Fibroblast of skin of right biceps (primary cell): ENCODE data around the gene DIAPH3.
A peak's percentile ranks its signal among the peaks of the same experiment; 100 is the strongest.

Source experiments
- DNase-seq: peaks from one replicate; pipeline ENCODE4 v3.0.0-alpha.2; 2013

The DIAPH3 gene

DNA sequence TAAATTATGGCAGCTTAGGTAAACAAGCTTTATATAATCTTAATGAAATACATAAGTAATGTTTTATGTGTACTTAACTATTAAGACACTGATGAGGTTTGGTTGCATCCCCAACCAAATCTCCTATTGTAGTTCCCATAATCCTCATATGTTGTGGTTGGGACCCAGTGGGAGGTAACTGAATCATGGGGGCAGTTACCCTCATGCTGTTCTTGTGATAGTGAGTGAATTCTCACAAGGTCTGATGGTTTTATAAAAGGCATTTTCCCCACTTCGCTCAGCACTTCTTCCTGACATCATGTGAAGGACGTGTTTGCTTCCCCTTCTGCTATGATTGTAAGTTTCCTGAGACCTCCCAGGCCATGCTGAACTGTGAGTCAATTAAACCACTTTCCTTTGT lies 212.7 kb downstream of the DIAPH3 start:
- DNase-seq, result peak; percentile 5

DNA sequence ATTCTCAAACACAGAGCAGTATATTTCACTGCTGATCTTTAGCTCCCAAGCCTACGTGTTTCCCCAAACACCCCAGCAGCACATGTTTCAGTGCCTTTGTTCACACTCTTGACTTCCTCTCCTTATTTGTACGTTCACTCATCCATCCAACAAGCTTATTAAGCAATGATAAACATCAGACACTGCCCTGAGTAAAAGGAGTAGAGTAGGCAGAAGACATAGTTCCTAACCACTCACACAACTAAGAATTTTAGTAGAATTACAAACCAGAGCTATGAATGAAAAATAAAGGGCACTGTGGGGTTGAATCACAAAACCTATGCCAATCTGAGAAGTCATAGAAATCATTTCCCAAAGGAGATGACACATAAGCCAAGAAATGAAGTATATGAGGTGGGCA lies 213.5 kb downstream of the DIAPH3 start:
- peak; percentile 20 for DNase-seq

DNA sequence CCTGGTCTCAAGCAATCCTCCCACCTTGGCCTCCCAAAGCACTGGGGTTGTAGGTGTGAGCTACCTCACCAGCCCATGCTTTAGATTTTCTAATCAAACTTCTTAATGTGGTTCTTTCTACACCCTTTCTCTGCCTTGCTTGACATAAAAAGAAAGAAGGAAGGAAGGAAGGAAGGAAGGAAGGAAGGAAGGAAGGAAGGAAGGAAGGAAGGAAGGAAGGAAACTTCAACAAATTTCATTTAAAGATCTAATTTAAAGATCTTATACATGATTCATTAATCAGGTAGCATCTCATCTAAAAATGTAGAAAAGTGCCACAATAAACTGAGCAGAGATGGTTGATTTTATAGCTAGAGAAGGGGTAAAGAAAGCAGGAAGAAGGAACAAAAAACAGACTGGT lies 215.0 kb downstream of the DIAPH3 start:
- DNase-seq, result no peak

DNA sequence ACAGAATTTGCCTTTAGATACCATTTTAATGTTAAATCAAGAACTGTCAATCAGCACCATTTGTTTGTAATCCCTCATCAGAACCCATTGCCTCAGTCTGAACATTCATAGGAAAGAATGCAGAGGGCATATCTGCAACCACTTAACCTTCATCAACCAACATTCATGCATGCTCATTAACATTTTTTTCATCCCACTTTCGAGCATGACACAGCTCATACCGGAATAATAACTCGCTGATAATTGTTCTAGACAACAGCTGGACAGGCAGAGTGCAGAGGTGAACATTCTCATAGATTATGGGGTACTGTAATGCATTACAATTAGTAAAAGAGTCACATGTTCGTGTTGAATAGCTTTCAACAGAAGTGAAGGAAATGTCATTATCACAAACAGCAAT lies 216.8 kb downstream of the DIAPH3 start:
- peak; percentile 71 for DNase-seq

DNA sequence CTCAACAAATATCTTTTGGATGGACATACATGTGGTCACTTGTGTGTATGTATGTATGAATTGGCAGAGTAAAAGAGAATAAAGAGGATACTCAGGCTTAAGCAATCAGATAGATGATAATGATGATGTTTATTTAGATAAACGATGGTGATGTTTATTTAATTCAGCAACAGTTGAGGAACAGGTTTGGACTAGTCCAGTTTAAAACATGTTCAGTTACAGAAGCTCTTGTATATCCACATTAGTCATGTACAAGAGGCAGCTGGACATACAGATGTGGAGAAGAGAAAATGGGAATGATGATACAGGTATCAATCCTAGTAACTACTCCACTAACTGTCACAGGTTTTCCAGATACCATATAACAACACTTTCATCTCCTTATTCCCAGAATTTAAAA lies 232.1 kb downstream of the DIAPH3 start:
- no peak for DNase-seq

DNA sequence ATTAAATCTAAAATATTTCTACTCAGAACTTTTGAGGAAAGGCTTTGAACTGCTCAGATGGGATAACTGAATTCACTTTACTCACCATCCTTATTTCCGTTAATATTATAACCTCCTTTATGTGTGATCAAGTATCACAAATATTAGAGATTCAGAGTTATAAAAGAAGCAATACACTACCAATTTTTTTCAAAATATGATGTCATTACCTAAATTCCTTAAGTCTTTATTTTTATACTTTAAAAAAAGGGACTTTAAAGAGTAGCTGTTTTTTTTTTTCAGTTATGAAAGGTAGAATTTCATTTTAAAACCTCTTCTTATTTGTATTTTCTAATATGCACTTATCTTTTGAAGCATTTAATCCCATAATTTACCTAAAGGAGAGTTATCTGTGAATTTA lies 239.5 kb downstream of the DIAPH3 start:
- no peak for DNase-seq

DNA sequence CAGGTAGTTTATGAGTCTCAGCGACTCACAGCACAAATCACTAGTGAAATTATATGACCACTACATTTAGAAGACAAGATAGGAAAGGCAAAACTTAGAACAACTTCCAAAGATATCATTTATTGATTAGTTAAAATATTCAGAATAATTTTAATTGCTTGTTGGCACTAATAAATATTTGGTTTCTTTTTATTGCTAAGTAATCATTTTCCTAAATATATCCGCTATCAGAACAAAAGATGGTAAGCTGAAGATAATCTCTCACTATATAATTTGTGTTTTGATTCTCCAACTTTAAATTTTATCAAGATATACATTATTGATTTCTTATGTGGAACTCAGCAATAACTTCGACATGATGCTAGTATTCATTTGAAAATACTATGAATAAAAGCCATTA lies 248.5 kb downstream of the DIAPH3 start:
- no peak for DNase-seq

DNA sequence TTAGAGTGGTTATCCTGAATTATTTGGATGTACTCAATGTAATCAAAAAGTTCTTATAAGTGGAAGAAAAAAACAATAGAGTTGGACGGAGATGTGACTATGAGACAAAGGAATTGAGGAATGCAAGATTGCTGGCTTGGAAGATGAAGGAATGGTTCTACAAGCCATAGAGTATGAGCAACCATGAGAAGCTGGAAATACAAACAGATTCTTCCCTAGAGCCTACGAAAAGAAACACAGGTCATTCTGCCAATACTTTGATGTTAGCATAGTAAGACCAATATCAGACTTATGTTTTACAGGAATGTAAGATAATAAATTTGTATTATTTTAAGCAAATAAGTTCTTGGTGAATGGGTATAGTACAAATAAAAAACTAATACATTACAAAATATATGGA lies 249.2 kb downstream of the DIAPH3 start:
- DNase-seq, result peak; percentile 57

DNA sequence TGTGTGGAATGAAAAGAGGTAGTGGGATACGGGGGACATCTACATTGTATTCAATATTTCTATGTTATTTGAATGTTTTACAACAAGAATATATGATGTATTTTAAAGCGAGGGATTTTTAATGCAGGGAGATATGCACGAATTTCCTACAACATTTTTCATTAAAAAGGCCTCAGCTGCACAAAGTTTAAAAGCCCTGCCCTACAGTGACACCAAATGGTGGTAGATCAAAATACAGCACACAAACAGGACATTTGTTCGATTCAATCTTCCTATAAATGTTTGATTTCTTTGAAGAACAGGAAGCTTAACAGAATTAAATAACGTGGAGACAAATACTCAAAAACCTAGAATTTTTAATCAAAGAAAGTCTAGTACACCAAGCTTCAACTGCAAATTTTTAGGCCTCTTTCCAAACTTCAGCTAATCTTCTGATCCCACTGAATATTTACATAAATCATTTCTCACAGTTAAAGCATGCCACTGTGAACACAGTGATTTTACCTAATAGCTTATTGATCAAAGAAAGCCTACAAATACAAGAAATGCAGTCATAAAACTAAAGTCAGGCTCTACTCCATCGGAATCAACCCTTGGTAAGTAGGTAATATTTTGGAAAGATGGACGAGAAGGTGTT lies 257.2 kb downstream of the DIAPH3 start:
- peak; percentile 40 for DNase-seq

DNA sequence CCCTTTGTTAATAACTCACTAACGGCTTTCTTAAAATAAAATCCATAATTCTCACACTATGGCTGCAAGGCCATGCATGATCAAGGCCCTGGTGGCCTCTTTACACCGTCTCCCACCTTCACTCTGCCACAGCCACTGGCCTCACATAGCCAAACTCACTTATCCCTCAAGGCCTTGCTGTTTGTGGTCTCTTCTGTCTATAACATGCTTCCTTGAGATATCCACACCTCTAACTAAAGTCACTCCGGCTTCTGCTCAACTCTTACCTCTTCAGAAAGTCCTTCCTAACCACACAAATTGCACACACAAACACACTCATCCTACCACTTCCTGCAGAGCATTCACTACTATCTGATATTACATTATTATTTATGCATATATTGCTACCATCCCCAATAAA lies 262.5 kb downstream of the DIAPH3 start:
- DNase-seq, result no peak

DNA sequence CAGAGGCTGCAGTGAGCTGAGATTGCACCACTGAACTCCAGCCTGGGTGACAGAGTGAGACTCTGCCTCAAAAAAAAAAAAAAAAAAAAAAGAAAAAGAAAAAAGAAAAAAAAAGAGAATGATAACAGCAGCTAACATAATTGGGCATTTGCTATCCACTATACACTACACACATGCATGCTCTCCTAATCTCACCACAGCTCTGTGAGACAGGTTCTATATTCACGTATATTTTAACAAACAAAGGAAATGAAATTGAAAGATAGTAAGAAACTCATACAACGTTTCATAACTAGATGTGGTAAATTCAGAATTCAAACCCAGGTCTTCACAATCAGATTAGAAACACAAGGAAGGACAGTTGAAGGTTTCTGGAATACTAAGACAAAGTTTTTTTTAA lies 265.7 kb downstream of the DIAPH3 start:
- DNase-seq, result no peak

DNA sequence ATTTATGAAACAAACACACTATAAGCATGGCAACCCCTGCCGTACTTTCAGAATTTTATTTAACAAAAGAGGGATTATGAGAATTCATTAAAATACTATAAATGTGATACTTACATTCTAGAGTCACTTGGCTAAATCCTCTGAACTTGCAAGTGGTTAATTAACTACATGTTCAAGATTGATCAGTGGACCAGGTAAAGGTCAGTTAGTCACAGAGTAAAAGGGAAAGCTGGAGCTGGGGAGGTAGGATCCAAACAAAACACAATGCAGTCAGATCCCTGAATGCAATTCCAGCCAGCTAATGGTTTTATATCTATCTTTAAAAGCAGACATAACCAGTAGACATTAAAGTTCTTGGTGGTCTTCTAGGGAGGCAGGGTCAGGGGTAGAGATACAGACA lies 270.5 kb downstream of the DIAPH3 start:
- no peak for DNase-seq

DNA sequence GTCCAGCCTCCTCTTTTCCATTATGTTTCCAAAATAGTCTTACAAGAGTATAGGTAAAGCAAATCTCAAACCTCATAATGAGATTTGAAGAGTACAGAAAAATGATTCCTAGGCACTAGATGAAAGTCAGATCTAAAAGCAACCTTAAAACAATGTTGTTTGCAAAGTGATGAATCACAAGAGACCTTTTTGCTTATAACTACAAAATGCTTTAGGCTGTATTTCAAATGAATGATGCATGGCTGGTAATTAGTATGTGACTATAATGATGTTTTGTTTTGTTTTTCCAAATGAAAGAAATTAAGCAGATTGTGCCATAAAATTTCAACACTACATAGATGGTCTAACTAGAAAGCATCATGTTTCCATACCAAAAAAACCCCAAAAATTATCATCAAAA lies 272.7 kb downstream of the DIAPH3 start:
- DNase-seq, result no peak

DNA sequence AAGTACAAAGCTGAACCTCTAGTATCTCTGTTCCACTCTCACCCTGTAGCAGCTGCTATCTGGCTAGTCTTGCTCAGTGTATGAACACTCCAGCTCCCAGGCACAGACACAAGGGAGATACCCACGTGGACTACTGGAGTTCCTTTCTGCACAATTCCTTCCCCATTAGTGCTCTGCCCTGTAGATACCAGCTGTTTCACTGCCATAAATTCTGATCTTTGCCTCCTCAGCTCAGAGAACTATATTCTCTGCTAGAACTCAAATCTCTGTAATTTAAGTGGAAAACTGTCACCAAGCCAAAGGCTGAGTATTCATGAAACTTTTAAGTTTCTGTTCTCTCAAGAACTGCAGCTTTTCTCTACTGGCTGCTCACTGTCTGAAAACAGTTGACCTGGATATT lies 273.7 kb downstream of the DIAPH3 start:
- no peak for DNase-seq

DNA sequence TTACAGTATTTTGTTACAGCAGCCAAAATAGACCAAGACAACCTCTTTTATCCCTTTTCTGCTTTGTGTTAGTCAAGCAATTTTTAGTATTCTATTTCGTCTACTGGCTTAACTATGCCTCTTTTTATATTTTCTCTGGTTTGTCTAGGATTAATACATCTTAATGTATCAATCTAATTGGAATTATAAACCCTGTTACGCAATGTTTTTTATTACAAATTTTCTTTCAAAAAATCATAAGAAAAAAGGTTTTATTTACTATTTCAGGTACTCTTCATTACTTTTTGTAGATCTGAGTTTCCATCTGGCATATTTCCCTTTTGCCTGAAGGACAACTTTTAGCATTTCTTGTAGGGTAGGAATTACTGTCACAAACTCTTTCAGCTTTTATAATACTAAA lies 275.3 kb downstream of the DIAPH3 start:
- no peak for DNase-seq

DNA sequence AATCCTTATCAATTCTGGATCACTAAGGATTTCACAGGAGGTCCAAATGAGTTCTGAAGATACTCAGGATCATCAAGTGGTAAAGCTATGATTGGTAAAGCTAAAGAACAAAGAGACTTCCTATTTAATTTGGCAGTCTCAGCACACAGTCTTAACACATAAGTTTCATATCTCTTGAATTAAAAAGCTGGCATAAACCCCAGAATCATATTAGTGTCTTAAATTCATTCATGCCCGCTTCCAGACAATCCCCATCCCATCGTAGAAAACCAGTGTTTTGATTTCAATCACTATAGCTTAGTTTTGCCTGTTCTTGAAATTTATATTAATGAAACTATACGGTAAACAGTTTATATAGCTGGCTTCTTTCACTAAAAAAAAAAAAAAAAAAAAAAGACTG lies 278.7 kb downstream of the DIAPH3 start:
- no peak for DNase-seq

DNA sequence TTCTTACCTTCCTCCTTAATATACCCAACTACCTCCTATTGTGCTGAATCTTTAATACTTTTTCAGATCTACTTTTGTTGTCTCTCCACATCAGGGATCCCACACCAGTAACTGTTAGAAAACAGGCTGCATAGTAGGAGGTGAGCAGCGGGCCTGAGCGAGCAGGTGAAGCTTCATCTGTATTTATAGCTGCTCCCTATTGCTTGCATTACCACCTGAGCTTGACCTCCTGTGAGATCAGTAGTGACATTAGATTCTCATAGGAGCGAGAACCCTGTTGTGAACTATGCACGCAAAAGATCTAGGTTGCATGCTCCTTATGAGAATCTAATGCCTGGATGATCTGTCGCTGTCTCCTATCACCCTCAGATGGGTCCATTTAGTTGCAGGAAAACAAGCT lies 279.8 kb downstream of the DIAPH3 start:
- no peak for DNase-seq

DNA sequence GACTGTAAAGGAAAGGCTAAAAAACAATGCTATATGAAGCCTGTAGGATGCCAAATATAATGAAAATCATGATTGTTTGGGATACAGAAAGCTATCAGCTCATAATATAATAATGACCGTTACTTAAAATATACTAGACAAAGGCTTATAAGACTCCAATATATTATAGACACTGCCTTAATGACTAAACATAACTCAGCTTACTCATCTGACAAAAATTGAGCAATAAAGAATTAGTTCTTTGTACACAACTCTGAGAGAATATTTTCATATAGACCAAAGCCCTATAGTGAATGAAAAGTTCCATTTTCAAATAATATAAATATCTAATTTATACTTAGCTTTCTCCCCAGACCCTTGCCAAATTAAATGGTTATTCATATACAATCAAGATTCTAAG lies 283.3 kb downstream of the DIAPH3 start:
- DNase-seq, result peak; percentile 28

DNA sequence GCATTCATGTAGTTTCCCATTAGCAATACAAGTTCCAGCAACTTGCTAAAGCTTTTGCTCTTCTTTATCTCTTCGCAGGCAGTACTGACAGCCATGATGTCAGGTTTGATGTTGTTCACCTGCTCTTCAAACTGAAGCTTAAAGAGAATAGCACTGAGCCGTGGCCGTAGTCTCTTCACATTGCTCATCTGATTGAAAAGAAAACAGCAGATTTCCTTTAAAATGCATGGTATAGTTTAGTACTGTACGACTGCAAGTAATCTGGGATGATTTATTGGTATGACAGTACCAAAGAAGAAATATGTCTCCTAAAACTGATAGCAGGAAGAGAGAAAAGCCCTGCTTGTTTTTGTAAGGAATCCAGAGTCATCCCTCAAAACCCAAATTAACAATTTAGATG lies 284.4 kb downstream of the DIAPH3 start:
- no peak for DNase-seq

DNA sequence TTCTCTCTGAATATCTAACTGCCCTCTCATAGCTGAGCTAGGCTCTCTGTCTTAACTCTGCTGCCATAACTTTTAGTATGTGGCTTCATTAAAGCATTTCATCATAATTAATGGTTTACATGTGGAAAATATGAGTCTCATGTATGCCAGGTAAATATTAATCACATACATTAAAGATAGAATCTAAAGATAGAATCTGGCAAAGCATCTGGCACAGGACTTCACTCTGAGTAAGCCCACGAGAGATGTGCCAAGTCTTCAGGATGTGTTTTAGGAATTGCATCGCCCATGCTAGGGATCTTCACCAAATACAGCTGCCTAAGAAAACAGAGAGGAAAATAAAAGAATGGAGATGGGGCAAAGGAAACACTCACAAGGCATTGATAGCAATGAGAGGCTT lies 285.8 kb downstream of the DIAPH3 start:
- DNase-seq, result peak; percentile 71

DNA sequence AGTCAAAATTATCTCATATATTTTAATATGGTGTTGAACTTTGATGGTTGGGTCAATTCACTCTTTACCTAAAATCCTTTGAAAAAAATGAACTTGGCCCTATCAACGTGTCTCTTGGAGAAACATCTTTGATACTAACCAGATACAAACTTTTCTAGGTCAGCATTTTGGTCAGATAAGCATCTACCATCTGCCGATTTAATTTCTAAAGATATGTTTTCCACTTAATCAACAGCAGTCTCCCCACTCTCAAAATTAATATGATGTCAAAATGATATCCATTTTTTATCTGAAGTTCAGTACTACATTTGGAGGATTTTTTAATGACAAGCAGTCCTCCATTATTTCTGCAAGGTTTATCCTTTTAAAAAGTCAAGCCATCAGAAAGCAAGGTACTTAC lies 288.8 kb downstream of the DIAPH3 start:
- no peak for DNase-seq

DNA sequence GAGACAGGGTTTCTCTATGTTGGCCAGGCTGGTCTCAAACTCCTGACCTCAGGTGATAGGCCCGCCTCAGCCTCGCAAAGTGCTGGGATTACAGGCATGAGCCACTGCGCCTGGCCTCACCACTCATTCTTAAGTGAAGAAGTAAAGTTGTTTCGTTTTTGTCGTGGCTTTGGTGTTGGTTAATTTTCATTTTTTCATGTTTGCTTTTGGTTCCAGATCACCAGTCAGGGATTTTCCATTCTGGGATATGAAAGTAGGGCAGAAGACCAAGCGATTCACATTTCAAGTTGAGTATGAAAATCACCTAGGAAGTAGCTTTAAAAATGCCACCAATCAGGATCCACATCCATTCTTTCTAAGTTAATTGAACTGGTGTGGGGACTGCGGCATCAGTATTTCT lies 289.9 kb downstream of the DIAPH3 start:
- DNase-seq, result no peak

DNA sequence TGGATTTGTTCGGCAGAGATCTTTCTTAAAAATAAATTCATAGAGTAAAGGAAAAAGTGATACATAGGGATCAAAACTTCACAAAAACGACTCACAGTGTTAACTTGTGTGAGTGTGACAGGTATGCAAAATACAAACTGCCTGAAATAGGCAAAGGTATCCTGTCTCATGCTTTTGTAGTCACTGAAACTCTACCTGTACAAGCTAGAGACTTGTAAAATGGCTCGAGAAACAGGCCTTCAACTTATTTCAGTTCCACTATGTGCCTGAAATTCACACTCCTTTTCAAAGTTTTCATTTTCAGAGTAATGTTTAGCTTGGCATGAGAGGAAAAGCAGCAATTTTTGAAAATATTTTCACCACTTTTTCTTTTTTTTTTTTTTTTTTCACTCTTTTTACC lies 290.4 kb downstream of the DIAPH3 start:
- DNase-seq, result no peak

DNA sequence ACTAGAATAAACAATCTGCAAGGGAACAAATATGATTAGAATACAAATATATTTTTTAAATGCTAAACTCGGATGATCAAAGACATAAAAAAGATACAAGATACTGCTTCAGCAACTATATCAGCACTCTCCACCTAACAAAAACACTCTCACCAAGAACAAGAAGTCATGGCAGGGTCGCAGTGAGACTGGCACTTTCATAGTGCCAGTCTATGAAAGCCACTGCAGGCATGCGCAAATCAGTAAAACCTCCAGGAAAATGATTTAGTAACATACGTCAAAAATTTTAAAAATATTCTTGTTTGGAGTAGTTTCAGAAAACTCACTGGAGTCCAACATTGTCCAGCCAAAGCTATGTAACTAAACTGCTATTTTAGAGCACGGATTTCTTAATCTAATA lies 295.9 kb downstream of the DIAPH3 start:
- DNase-seq, result no peak

DNA sequence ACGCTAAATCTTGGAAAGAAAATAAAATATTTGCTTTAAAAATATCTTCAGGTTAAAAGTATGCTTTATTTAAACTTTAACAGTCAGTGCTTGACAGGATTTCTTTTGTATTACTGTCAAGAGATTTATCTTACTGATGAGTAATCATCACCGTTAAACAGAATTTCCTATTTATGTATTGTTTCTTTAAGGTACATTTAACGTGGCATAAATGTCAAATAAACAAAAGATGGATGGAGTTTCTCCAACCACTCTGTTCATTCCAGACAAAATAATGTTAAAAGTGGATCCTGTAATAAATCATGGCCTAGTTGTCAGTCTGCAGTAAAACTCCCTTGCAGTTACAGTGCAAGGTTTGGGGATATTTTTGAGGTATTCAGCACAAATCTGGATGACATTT lies 298.3 kb downstream of the DIAPH3 start:
- peak; percentile 15 for DNase-seq

DNA sequence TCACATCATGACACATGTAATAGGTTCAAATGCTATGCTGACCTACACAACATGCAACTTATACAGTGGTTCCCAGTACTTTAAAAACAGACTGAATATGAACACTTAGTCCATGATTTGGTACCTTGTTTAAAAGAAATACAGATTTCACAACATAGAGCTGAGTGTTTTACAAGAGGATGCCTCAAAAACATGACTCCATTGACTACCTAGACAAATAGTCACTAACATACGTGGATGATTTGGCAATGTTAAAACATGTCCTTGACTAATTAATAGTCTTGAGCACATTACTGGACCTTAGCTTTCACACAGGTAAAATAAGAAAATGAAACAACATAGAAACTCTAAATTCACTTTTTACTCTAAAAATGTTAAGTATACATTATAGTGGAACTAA lies 300.1 kb downstream of the DIAPH3 start:
- DNase-seq, result no peak
